Ovary (tissue), 9 donors: Measurements from ENCODE around the gene NFIC. TPM values are rescaled to one million over a fixed set of nuclear protein-coding genes. Genes with fewer than 3 reads are reported as not detected.
"Not testable (repeated sequence)": the region's sequence is repeated elsewhere in the genome, so short reads cannot be mapped to it uniquely, and the experiment has no call there.

ENCODE experiments used
- DNase-seq, 5 donors: peaks; one replicate each; pipeline ENCODE4 v3.0.0-alpha.2; 2019 to 2020
- H3K27ac ChIP-seq, 2 donors: fragments of 200-600 bp; one replicate each; pipeline versions ENCODE4 v1.5.1 to v1.8.0; 2019 to 2022
- H3K27me3 ChIP-seq: fragments of 200-600 bp; one replicate; pipeline ENCODE4 v1.8.0; 2022
- H3K36me3 ChIP-seq: fragments of 200-600 bp; sonication (generic); one replicate; pipeline ENCODE4 v1.5.1; 2019
- H3K4me1 ChIP-seq: one replicate; pipeline ENCODE4 v1.8.1; 2013; ENCODE audit warnings: mild to moderate bottlenecking, moderate library complexity; ENCODE audit not compliant: insufficient read depth
- H3K4me3 ChIP-seq: fragments of 200-600 bp; sonication (generic); one replicate; pipeline ENCODE4 v1.5.1; 2017
- H3K9me3 ChIP-seq, 2 donors: fragments of 200-600 bp in 1 of 2; sonication (generic) in 1 of 2; one replicate each; pipeline versions ENCODE4 v1.5.1 to v1.8.1; 2013 to 2019; ENCODE audit warnings: mild to moderate bottlenecking in 1 of 2, moderate library complexity in 1 of 2
- EP300 ChIP-seq: sonication (generic); formaldehyde crosslinking; IDR thresholded peaks from one replicate; pipeline ENCODE4 v1.6.1; 2017; ENCODE audit warnings: antibody characterized with exemption
- POLR2A ChIP-seq: fragments of 450-650 bp; IDR thresholded peaks from one replicate; pipeline ENCODE4 v1.6.1; 2017; ENCODE audit warnings: antibody characterized with exemption, mild to moderate bottlenecking, moderate library complexity
- WGBS, 3 donors: extraction: QIAGEN DNeasy Blood & Tissue Kit in 1 of 3; methylation state at CpG; one replicate each; pipeline versions ENCODE4 v1.1.5 to v1.1.7; 2013 to 2017; 5-methylcytosine and 5-hydroxymethylcytosine counted together
- intact Hi-C, 4 donors: fragments of 100-400 bp; cut with DNase I; formaldehyde crosslinking; loops; one replicate each; pipeline versions ENCODE4 v1.11.0 to v1.15.1; 2022 to 2023
- polyA plus RNA-seq, 2 donors: library from polyadenylated mRNA; stranded (reverse); fragments of 200-250 nt in 1 of 2; fragments of 350-450 nt in 1 of 2; fragmentation: Illumina TruSeq in 1 of 2; extraction: RNeasy Lipid Tissue Mini Kit (QIAGEN cat#74804) in 1 of 2; gene quantifications; one replicate each; pipeline ENCODE4 v1.2.3, GENCODE V29; 2013 to 2014
- total RNA-seq, 7 donors: library from RNA; depleted of rRNA in 2 of 7; stranded (reverse); fragments of >200 nt in 2 of 7; fragmentation: NEBNext Ultra II Directional in 3 of 7; extraction: Animal tissue kit (Norgen Biotek cat#: 25700) in 3 of 7; gene quantifications; one replicate each; pipeline versions ENCODE4 v1.1.0 to v1.2.4, GENCODE V29; 2016 to 2023
- TF ChIP-seq, protein P1 (sequence below), 3 donors: fragments of 450-650 bp in 2 of 3; fragments of 200-600 bp in 1 of 3; IDR thresholded peaks; one replicate each; pipeline versions ENCODE4 v1.5.1 to v1.8.0; 2016 to 2022; ENCODE audit warnings: antibody characterized with exemption in 3 of 3, mild to moderate bottlenecking in 1 of 3
- donor health status: DM: no; HTN: no; CAD: no; lungs with moderate emphysema.
- donor health status: DM: no; HTN: no; CAD: no.
- donor health status: Bipolar disorder and iron deficiency.
- donor health status: DM: yes; HTN: yes; CAD: no.
- donor health status: DM: no; HTN: no; CAD: no.
- donor health status: DM: yes; HTN: yes; CAD: no.

NFIC gene
- total and polyA plus RNA-seq, 9 donors = 31.9 to 345 (median 250) TPM

DNA sequence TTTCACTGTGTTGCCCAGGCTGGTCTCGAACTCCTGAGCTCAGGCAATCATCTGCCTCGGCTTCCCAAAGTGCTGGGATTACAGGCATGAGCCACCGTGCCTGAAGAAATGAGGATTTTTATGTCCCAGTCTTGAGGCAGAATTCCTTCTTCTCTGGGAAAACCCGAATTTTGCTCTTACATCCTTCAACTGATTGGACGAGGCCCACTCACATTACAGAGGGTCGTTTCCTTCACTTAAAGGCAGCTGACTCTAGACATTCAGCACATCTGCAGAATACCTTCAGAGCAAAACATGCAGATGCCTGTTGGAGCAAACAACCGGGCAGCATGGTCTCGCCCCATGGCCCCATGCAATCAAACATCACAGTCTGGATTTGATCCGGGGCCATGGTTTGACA is 36.3 kb upstream of the NFIC start:
- Histone ChIP-seq H3K36me3 (no peaks in the 10 kb centered on the region), H3K4me3 (no peak overlapping the region), H3K27ac (no peak overlapping the region), H3K27me3 (no peaks in the 10 kb centered on the region), H3K4me1 (peaks cover under 1% of the 10 kb centered on the region), H3K9me3 (no peaks in the 10 kb centered on the region)
- DNase-seq = no peak
- intact Hi-C loops = loop anchor here in 2 of 4 donors (2.0 to 10.0 kb wide), 2 partner anchors 101 to 105 kb away; no protein-coding TSS in a partner anchor
- WGBS, 3 donors = 78 to 89% (median 86%) methylated on average over 9 of the region's 9 CpGs
- no peak for TF ChIP-seq POLR2A
- TF ChIP-seq, protein P1, sequence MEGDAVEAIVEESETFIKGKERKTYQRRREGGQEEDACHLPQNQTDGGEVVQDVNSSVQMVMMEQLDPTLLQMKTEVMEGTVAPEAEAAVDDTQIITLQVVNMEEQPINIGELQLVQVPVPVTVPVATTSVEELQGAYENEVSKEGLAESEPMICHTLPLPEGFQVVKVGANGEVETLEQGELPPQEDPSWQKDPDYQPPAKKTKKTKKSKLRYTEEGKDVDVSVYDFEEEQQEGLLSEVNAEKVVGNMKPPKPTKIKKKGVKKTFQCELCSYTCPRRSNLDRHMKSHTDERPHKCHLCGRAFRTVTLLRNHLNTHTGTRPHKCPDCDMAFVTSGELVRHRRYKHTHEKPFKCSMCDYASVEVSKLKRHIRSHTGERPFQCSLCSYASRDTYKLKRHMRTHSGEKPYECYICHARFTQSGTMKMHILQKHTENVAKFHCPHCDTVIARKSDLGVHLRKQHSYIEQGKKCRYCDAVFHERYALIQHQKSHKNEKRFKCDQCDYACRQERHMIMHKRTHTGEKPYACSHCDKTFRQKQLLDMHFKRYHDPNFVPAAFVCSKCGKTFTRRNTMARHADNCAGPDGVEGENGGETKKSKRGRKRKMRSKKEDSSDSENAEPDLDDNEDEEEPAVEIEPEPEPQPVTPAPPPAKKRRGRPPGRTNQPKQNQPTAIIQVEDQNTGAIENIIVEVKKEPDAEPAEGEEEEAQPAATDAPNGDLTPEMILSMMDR (IDR thresholded peaks at IDR 0.05) = no peak
- TF ChIP-seq EP300 = no peak

DNA sequence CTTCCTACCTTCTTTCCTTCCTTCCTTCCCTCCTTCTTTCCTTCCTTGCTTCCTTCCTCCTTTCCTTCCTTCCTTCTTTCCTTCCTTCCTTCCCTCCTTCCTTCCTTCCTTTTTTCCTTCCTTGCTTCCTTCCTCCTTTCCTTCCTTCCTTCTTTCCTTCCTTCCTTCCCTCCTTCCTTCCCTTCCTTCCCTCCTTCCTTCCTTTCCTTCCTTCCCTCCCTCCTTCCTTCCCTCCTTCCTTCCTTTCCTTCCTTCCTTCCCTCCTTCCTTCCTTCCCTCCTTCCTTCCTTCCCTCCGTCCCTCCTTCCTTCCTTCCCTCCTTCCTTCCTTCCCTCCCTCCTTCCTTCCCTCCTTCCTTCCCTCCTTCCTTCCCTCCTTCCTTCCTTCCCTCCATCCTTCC is 34.2 kb upstream of the NFIC start:
- not testable (repeated sequence) for H3K27ac ChIP-seq, H3K27me3 ChIP-seq, H3K9me3 ChIP-seq, DNase-seq, H3K36me3 ChIP-seq, H3K4me3 ChIP-seq
- intact Hi-C loops = loop anchor here in 1 of 4 donors (10.0 kb wide), 1 partner anchor 103 kb away; no protein-coding TSS in a partner anchor
- WGBS, 3 donors = 75 to 86% methylated on average over 1 of the region's 1 CpG; no CpG with 5 or more reads in 1 of the 3 donors
- peaks cover 13% of the 10 kb centered on the region for H3K4me1 ChIP-seq

DNA sequence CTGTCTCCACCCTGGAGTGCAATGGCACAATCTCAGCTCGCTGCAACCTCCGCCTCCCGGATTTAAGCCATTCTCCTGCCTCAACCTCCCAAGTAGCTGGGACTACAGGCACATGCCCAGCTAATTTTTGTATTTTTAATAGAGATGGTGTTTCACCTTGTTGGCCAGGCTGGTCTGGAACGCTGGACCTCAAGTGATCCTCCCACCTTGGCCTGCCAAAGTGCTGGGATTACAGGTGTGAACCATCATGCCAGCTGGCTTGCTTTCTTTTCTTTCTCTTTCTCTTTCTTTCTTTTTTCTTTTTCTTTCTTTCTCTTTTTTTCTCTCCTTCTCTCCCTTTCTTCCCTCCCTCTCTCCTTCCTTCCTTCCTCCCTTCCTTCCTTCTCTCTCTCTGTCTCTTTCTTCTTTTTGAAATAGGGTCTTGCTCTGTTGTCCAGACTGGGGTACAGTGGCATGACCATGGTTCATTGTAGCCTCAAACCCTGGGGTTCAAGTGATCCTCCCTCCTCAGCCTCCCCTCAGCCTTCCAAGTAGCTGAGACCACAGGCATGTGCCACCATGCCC is 33.3 kb upstream of the NFIC start:
- no peaks in the 10 kb centered on the region for H3K27me3 ChIP-seq
- no peaks in the 10 kb centered on the region for H3K9me3 ChIP-seq
- intact Hi-C loops = loop anchor here in 1 of 4 donors (10.0 kb wide), 1 partner anchor 102 kb away; no protein-coding TSS in a partner anchor
- no peak overlapping the region for H3K27ac ChIP-seq
- H3K4me3 ChIP-seq = no peak overlapping the region
- no peak for DNase-seq
- WGBS, 3 donors = 45 to 53% (median 53%) methylated on average over 4 of the region's 4 CpGs
- no peaks in the 10 kb centered on the region for H3K36me3 ChIP-seq
- TF ChIP-seq, protein P1 (IDR thresholded peaks at IDR 0.05) = no peak
- TF ChIP-seq EP300 = no peak
- no peak for TF ChIP-seq POLR2A
- peaks cover 16% of the 10 kb centered on the region for H3K4me1 ChIP-seq

DNA sequence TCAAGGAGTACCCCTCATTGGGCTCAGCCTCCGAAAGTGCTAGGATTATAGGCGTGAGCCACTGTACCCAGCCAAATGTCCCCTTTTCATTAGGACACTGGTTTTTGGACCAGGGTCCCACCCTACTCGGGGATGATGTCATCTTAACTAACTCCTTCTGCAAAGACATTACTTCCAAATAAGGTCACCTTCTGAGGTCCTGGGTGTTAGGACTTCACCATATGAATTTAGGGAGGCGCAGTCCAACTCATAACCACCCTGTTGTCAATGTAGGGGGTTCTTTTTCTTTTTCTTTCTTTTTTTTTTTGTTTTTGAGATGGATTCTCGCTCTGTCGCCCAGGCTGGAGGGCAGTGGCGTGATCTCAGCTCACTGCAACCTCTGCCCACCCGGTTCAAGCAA is 32.7 kb upstream of the NFIC start:
- Histone ChIP-seq H3K4me1 (peaks cover 18% of the 10 kb centered on the region), H3K27me3 (no peaks in the 10 kb centered on the region), H3K9me3 (no peaks in the 10 kb centered on the region), H3K36me3 (no peaks in the 10 kb centered on the region), H3K27ac (no peak overlapping the region), H3K4me3 (no peak overlapping the region)
- TF ChIP-seq EP300 (no peak), POLR2A (no peak)
- TF ChIP-seq, protein P1 (IDR thresholded peaks at IDR 0.05) = no peak
- intact Hi-C loops = loop anchor here in 1 of 4 donors (10.0 kb wide), 1 partner anchor 101 kb away; no protein-coding TSS in a partner anchor
- WGBS, 3 donors = 92% methylated on average over 8 of the region's 8 CpGs
- no peak for DNase-seq

DNA sequence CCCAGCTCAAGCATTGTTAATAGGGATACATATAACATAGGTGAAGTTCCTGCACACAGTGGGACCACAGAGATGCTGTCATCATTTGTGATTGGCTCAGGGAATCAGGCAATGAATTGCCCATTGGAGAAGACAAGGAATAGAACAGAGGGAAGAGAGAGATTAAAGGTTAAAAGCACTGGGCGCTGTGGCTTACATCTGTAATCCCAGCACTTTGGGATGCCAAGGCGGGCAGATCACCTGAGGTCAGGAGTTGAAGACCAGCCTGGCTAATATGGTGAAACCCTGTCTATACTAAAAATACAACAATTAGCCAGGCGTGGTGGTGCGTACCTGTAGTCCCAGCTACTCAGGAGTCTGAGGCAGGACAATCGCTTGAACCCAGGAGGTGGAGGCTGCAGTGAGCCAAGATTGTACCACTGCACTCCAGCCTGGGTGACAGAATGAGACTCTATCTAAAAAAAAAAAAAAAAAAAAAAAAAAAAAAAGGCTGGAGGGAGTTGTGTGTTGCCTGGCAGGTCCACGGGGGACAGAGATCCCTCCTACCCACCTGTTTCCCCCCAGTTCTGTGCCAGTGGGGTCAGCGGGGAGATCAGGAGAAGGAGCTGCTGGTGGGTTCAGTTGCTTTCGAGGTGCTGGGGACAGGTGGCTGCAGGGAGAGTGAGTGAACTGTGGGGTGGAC is 31.5 kb upstream of the NFIC start:
- H3K36me3 ChIP-seq, H3K4me3 ChIP-seq, H3K27me3 ChIP-seq, H3K9me3 ChIP-seq, DNase-seq: not testable (repeated sequence)
- Histone ChIP-seq H3K4me1 (peaks cover 18% of the 10 kb centered on the region), H3K27ac (peak overlapping the region; percentile 23 to 90)
- 79 to 83% (median 80%) methylated on average over 8 of the region's 8 CpGs for WGBS, 3 donors
- intact Hi-C loops = loop anchor here in 3 of 4 donors (5.0 to 10.0 kb wide), 3 partner anchors 92 to 100 kb away; no protein-coding TSS in a partner anchor
